Activated naive CD8-positive, alpha-beta T cell treated with anti-CD3 and anti-CD28 coated beads, Interleukin-2, amount 50 U/mL, for 16 hours (primary cell): ENCODE results near the gene SMPD2.

ENCODE experiments used
- DNase-seq: peaks from one replicate; pipeline ENCODE4 v3.0.0-alpha.2; 2020; ENCODE audit warnings: low read depth, low spot score

Gene SMPD2

GRCh38 chr6:109440331-109441068, at the start of gene SMPD2, which contains the start of gene PPIL6:
TSS of gene SMPD2 (plus strand) at chr6:109440724. CDS start at chr6:109441122, 398 bp downstream.
TSS of gene PPIL6 (minus strand) at chr6:109440628. CDS start at chr6:109440590, 38 bp downstream.
- peak; percentile 52 for DNase-seq

- no peak for DNase-seq
Observed at GRCh38 chr6:109393157-109393885, 47.2 kb upstream of the SMPD2 start.

- DNase-seq, result no peak
Observed at GRCh38 chr6:109393886-109394281, 46.6 kb upstream of the SMPD2 start.

DNA sequence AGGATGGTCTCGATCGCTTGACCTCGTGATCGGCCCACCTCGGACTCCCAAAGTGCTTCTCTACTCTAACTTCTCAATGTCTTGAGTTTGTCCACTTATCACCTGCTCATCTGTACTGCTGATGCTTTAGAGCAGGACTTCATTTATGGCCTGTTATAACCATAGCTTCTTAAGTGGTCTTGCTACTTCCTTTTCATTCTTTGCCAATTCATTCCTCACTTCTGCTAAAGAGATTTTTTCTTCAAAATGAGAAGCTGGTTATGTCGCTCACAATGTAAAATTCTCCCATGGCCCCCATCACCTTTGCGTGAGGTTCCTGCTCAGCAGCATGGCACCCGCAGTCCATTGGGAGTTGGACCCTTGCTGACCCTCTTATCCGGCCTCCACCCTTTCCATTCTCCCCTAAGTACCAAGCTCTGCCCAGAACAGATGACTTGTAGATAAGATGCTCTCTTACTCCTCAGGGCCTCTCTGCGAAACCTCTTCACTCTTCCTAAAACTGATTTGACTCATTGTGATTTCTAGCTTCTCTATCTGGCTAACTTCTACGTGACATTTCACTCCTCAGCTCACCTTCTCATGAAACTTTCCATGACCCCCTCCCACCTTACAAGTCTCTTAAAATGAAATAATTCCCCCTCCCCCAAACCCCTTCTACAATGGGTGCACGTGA, 44.3 kb upstream of the SMPD2 start:
- DNase-seq, result no peak

DNA sequence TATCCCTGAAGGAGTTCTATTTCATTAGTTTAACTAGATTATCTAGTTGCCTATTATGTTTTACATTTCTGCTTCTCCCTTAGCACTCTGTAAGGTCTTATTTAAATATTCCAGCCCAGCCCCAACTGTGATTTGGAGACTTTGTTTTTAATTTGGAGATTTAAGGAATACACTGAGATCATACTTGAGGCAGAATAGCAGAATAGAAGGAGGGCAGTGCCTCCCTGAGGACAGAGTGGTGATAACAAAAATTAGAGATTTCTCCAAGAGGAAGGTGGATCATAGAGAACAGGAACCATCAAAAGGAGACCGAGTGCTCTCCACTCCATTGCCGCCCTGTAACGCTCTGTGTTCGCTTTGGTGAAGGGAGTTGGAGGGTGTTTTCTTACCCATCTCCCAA, 43.5 kb upstream of the SMPD2 start:
- no peak for DNase-seq

GRCh38 chr6:109406196-109406595, 34.3 kb upstream of the SMPD2 start:
- no peak for DNase-seq

GRCh38 chr6:109411034-109411433, 29.5 kb upstream of the SMPD2 start:
- DNase-seq, result no peak

- DNase-seq, result no peak
Observed at GRCh38 chr6:109417646-109418045, 22.9 kb upstream of the SMPD2 start.

DNA sequence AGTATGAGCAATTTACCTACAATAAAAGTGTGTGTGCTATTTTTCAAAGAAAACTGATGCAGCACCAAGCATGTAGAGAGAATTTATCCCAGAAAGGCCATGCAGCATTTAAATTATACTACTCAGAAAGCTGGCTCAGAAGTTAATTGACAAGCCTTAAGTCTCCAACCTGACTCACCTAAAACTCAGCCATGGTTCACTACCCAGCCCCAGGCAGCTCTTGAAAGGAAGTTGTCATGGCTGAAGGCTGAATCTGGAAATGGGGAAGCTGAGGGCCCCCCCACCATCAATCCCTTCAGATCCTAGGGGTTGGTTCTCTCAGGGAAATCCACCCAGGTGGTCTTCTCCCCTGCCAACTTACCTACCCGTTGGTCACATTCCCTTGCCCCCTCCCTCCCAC, 19.8 kb upstream of the SMPD2 start:
- DNase-seq, result no peak

DNA sequence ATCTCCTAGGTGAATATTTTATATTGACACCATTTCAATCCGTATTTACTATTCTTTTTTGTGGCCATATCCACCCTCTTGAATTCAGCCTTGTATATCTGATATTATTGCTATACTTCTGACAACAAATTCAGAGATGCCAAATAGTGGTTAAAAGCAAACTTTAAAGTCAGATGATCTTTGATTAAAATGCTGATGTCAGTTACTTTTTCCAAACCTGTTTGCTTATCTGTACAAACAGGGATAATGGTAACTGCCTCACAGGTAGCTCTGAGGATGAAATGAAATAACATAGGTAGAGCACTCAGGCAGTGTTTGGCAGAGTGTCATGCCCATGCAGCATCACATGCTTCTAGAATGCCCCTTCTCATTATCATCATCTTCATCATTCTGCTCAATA, 19.3 kb upstream of the SMPD2 start:
- DNase-seq, result no peak

DNA sequence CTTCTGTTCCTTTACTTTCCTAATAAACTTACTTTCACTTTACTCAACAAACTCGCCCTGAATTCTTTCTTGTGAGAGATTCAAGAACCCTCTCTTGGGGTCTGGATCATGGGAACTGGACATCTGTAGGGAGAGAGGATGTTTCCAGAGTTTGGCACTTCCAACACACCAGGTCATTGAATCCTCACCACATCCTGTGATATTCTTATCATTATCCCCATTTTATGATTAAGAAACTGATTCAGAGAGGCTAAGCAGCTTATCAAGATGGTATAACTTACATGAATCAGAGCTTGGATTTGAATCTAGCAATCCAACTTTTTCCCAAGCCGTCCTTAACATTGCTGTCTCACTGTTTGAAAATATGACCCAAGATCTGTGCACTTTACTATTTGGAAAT, 15.6 kb upstream of the SMPD2 start:
- DNase-seq, result no peak

DNA sequence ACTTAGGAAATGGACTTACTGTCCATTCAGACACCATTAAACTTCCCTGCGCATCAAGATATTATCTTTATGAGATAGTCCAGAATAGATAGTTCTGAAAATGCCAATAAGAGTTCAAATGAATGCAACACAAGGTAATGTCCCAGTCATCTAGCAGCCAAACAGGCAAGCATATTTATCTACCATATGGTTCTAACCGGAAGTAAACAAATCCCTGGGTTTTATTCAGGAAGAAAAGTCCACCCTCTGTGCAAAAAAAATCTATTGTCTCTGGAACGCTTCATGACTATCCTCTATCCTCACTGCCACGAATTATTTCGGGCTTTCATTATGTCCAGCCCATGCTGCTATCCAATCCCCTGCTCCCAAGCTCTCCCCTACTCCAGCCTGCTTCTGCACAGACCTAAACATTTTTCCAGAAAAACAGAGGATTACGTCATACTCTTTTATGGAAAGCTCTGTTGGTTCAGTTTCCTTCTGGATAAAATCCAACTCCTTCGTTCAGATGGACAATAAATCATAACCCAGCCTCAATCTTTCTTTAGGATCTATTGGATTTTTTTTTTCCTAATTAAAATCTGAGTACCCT, 11.5 kb upstream of the SMPD2 start:
- DNase-seq, result no peak

- no peak for DNase-seq
Observed at GRCh38 chr6:109429496-109429895, 11.0 kb upstream of the SMPD2 start.

DNA sequence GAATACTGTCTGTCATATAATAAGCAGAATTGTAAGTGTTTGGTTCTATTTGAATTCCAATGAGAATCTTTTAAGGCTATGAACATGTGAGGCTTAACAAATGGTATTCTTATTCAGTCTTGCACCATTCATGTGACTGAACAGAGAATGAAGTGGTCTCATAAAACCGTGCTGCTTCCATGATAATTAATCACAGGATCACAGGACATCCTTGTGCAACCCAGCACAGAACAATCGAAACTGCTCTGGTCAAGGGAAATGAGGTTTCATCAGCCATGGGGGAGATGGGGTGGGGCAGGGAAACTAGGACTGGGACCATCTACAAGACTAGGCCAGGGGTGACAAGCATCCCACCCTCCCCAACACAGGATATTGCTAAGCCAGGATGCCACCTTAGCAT, 6.1 kb upstream of the SMPD2 start:
- DNase-seq, result no peak

DNA sequence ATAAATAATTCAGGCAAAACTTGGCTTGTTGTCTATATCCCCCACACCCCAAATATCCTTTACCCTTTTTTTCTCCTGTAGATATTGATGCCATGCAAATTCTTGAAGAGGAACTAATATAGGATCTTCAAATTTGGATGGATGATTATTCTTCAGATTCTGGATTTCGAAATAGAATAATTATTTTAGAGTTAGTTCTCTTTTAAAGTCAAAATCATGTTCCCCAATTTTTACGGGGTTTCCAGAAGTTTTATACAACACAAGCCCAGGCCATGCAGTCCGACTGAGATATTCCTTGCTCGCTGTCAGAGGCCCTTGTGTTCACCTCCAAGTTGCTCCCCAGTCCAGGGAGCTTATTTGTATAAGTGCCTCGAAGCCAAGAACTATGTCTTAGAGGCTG, 4.5 kb upstream of the SMPD2 start:
- DNase-seq, result no peak

- DNase-seq, result no peak
Observed at GRCh38 chr6:109441069-109441816, 719 bp downstream of the SMPD2 start.

DNA sequence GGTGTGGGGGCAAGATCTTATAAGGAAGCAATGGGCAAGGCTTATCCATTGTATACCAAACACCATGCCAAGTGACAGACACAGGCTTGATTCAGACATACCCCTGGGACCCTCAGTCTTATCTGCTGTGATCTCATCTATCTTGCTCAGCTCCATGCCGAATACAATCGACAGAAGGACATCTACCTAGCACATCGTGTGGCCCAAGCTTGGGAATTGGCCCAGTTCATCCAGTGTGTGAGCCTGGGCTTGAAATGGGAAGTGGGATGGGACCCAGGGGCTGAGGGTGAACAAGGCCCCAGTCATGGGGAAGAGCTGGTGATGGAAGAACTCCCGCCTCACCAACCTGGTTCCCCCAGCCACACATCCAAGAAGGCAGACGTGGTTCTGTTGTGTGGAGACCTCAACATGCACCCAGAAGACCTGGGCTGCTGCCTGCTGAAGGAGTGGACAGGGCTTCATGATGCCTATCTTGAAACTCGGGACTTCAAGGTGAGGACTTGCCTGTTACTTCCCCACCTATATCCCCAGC, 1.9 kb downstream of the SMPD2 start:
- no peak for DNase-seq

DNA sequence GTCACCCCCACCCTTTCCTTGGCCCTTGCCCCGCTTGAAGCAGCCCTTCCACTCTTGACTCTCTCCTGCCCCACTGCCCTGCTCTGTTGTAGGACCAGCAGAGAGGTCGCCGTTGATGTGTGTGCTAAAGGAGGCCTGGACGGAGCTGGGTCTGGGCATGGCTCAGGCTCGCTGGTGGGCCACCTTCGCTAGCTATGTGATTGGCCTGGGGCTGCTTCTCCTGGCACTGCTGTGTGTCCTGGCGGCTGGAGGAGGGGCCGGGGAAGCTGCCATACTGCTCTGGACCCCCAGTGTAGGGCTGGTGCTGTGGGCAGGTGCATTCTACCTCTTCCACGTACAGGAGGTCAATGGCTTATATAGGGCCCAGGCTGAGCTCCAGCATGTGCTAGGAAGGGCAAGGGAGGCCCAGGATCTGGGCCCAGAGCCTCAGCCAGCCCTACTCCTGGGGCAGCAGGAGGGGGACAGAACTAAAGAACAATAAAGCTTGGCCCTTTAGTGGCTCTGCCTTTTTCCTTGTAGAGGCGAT, 3.0 kb downstream of the SMPD2 start:
- DNase-seq, result no peak

- DNase-seq, result no peak
Observed at GRCh38 chr6:109445382-109445781, 4.9 kb downstream of the SMPD2 start.

DNA sequence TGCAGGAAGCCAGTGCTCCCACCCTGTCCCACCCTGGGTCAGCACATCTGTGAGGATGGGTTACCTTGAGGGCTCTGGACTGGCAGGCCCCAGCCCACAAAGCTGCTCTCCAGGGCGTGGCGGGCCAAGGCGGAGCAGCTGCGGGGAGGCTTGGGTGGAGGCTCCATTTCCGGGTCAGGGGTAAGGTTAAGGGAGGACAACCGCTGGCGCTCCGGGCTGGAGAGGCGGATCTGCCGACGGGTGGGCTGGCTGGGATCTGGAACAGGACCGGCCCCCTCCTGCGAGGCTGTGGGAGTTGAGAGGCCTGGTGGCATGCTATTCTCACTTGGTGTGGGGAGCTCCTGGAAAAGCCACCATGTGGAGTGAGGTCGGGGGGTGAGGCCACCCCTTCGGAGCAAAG, 5.5 kb downstream of the SMPD2 start:
- DNase-seq, result no peak

- DNase-seq, result no peak
Observed at GRCh38 chr6:109446541-109446940, 6.0 kb downstream of the SMPD2 start.
